HepG2 (cell line): ENCODE data around the gene TNFRSF6B. TPM values are rescaled to one million over a fixed set of nuclear protein-coding genes. Genes with fewer than 3 reads are reported as not detected.

Experiments used
- BRF2 ChIP-seq: sonication (generic); formaldehyde crosslinking; IDR thresholded peaks from 2 replicates; pipeline ENCODE4 v1.8.1; 2022; ENCODE audit warnings: mild to moderate bottlenecking, missing genetic modification reagents
- DBP ChIP-seq: sonication (generic); formaldehyde crosslinking; IDR thresholded peaks from 2 replicates; pipeline ENCODE4 v1.4.0; 2020; ENCODE audit warnings: missing genetic modification reagents; ENCODE audit errors: not compliant biosample characterization
- DMAP1 ChIP-seq: IDR thresholded peaks from 2 replicates; pipeline ENCODE4 v1.6.1; 2016
- HCFC1 ChIP-seq: fragments of 150-350 bp; IDR thresholded peaks from 2 replicates; pipeline ENCODE4 v1.6.1; 2014; ENCODE audit warnings: low read depth, low read length
- HOXD1 ChIP-seq: sonication (generic); formaldehyde crosslinking; IDR thresholded peaks from 2 replicates; pipeline ENCODE4 v1.5.0; 2020; ENCODE audit warnings: missing genetic modification reagents
- JUNB ChIP-seq: sonication (generic); formaldehyde crosslinking; IDR thresholded peaks from 2 replicates; pipeline ENCODE4 v1.8.0; 2022; ENCODE audit warnings: missing genetic modification reagents, mild to moderate bottlenecking, borderline replicate concordance
- NCOA2 ChIP-seq: sonication (generic); formaldehyde crosslinking; IDR thresholded peaks from 2 replicates; pipeline ENCODE4 v1.8.0; 2022; ENCODE audit warnings: inconsistent platforms
- PRDM4 ChIP-seq: sonication (generic); formaldehyde crosslinking; IDR thresholded peaks from 2 replicates; pipeline ENCODE4 v1.9.0; 2021; ENCODE audit warnings: missing genetic modification reagents, borderline replicate concordance
- SIX4 ChIP-seq: sonication (generic); formaldehyde crosslinking; IDR thresholded peaks from 2 replicates; pipeline ENCODE4 v1.4.0; 2020; ENCODE audit warnings: missing genetic modification reagents
- ZKSCAN5 ChIP-seq: sonication (generic); formaldehyde crosslinking; IDR thresholded peaks from 2 replicates; pipeline ENCODE4 v1.5.1; 2020; ENCODE audit warnings: mild to moderate bottlenecking, missing genetic modification reagents
- ZNF333 ChIP-seq: sonication (generic); formaldehyde crosslinking; IDR thresholded peaks from 2 replicates; pipeline ENCODE4 v1.4.0; 2020; ENCODE audit warnings: mild to moderate bottlenecking, missing genetic modification reagents, borderline replicate concordance
- ZNF430 ChIP-seq: sonication (generic); formaldehyde crosslinking; IDR thresholded peaks from 2 replicates; pipeline ENCODE4 v1.9.0; 2021; ENCODE audit warnings: mild to moderate bottlenecking, missing genetic modification reagents
- ZNF629 ChIP-seq: sonication (generic); formaldehyde crosslinking; conservative IDR thresholded peaks from 2 replicates; pipeline ENCODE4 v1.5.0; 2020; ENCODE audit warnings: missing genetic modification reagents
- ZNF7 ChIP-seq: IDR thresholded peaks from 2 replicates; pipeline ENCODE4 v1.6.1; 2016; ENCODE audit warnings: missing biosample characterization, missing genetic modification reagents
- polyA plus RNA-seq, 8 experiments: library from polyadenylated mRNA; depleted of rRNA in 3 of 8; stranded (reverse) in 7 of 8; unstranded in 1 of 8; fragments of >200 nt; fragmentation: Illumina TruSeq in 4 of 8; extraction: Trizol in 4 of 8; gene quantifications; 2 replicates each; pipeline versions ENCODE4 v1.2.1 to v1.2.3, GENCODE V29; 2011 to 2016; ENCODE audit warnings: low read depth in 4 of 8, missing spikeins in 1 of 8, mixed read lengths in 1 of 8; ENCODE audit not compliant: insufficient read depth in 1 of 8
- total RNA-seq, 5 experiments: library from RNA; depleted of rRNA; stranded (reverse); fragments of >200 nt; fragmentation: Illumina TruSeq; extraction: Trizol; gene quantifications; 2 replicates each; pipeline ENCODE4 v1.2.3, GENCODE V29; 2016; ENCODE audit warnings: low read depth in 1 of 5
- TF ChIP-seq, protein P1 (sequence below): sonication (generic); formaldehyde crosslinking; IDR thresholded peaks from 2 replicates; pipeline ENCODE4 v1.4.0; 2020; ENCODE audit warnings: mild to moderate bottlenecking, low read depth, missing genetic modification reagents
- TF ChIP-seq, protein P2 (sequence below): sonication (generic); formaldehyde crosslinking; IDR thresholded peaks from 2 replicates; pipeline ENCODE4 v1.4.0; 2020; ENCODE audit warnings: missing genetic modification reagents, mild to moderate bottlenecking, borderline replicate concordance
- TF ChIP-seq, protein P3 (sequence below): sonication (generic); formaldehyde crosslinking; IDR thresholded peaks from 2 replicates; pipeline ENCODE4; 2020; ENCODE audit warnings: missing genetic modification reagents, mild to moderate bottlenecking, borderline replicate concordance

TNFRSF6B gene
- total and polyA plus RNA-seq, 2 of the 13 experiments (the other 11 are each of a cell fraction or from before 2014, with no cell fraction given): 0.24 TPM; not detected in 1

GRCh38 chr20:63652192-63652980 is 44.1 kb upstream of the TNFRSF6B start (continued):
- TF ChIP-seq ZNF430: 0 out of 2 replicates have a peak, but pooled peaks have one; percentile 56
- TF ChIP-seq, protein P1, sequence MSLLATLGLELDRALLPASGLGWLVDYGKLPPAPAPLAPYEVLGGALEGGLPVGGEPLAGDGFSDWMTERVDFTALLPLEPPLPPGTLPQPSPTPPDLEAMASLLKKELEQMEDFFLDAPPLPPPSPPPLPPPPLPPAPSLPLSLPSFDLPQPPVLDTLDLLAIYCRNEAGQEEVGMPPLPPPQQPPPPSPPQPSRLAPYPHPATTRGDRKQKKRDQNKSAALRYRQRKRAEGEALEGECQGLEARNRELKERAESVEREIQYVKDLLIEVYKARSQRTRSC (CRISPR knock-in tag): no peak
- TF ChIP-seq HCFC1: no peak
- TF ChIP-seq, protein P2, sequence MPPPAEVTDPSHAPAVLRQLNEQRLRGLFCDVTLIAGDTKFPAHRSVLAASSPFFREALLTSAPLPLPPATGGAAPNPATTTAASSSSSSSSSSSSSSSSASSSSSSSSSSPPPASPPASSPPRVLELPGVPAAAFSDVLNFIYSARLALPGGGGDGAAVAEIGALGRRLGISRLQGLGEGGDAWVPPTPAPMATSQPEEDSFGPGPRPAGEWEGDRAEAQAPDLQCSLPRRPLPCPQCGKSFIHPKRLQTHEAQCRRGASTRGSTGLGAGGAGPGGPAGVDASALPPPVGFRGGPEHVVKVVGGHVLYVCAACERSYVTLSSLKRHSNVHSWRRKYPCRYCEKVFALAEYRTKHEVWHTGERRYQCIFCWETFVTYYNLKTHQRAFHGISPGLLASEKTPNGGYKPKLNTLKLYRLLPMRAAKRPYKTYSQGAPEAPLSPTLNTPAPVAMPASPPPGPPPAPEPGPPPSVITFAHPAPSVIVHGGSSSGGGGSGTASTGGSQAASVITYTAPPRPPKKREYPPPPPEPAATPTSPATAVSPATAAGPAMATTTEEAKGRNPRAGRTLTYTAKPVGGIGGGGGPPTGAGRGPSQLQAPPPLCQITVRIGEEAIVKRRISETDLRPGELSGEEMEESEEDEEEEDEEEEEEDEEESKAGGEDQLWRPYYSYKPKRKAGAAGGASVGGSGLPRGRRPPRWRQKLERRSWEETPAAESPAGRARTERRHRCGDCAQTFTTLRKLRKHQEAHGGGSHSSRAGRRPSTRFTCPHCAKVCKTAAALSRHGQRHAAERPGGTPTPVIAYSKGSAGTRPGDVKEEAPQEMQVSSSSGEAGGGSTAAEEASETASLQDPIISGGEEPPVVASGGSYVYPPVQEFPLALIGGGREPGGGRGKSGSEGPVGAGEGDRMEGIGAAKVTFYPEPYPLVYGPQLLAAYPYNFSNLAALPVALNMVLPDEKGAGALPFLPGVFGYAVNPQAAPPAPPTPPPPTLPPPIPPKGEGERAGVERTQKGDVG (CRISPR knock-in tag): no peak
- TF ChIP-seq, protein P3, sequence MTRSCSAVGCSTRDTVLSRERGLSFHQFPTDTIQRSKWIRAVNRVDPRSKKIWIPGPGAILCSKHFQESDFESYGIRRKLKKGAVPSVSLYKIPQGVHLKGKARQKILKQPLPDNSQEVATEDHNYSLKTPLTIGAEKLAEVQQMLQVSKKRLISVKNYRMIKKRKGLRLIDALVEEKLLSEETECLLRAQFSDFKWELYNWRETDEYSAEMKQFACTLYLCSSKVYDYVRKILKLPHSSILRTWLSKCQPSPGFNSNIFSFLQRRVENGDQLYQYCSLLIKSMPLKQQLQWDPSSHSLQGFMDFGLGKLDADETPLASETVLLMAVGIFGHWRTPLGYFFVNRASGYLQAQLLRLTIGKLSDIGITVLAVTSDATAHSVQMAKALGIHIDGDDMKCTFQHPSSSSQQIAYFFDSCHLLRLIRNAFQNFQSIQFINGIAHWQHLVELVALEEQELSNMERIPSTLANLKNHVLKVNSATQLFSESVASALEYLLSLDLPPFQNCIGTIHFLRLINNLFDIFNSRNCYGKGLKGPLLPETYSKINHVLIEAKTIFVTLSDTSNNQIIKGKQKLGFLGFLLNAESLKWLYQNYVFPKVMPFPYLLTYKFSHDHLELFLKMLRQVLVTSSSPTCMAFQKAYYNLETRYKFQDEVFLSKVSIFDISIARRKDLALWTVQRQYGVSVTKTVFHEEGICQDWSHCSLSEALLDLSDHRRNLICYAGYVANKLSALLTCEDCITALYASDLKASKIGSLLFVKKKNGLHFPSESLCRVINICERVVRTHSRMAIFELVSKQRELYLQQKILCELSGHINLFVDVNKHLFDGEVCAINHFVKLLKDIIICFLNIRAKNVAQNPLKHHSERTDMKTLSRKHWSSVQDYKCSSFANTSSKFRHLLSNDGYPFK (CRISPR knock-in tag): no peak; the same call in 1 of the 2 replicates
- no peak for TF ChIP-seq JUNB (CRISPR knock-in tag)
- TF ChIP-seq ZNF333: no peak
- TF ChIP-seq DMAP1: 0 out of 2 replicates have a peak, but pooled peaks have one; percentile 9
- TF ChIP-seq PRDM4 (CRISPR knock-in tag): no peak
- TF ChIP-seq HOXD1 (CRISPR knock-in tag): 0 out of 2 replicates have a peak, but pooled peaks have one; percentile 6
- no peak for TF ChIP-seq ZNF7 (CRISPR knock-in tag)
- TF ChIP-seq ZKSCAN5: no peak
- TF ChIP-seq DBP (CRISPR knock-in tag): no peak
- peak; percentile 4; the same call in 1 of the 2 replicates for TF ChIP-seq BRF2 (CRISPR knock-in tag)
- TF ChIP-seq NCOA2 (CRISPR knock-in tag): no peak
- 0 out of 2 replicates have a peak, but pooled peaks have one; percentile 6 for TF ChIP-seq ZNF629 (CRISPR knock-in tag)
- TF ChIP-seq SIX4 (CRISPR knock-in tag): no peak
